Mammary microvascular endothelial cell (primary cell): ENCODE measurements around the gene FLNC. TPM values are rescaled to one million over a fixed set of nuclear protein-coding genes. Genes with fewer than 3 reads are reported as not detected.

Source experiments
- total RNA-seq: library from RNA; depleted of rRNA; stranded (reverse); fragments of >200 nt; gene quantifications from 2 replicates; pipeline ENCODE4 v1.2.3, GENCODE V29; 2015

FLNC gene
- 180 and 210 TPM in 2 replicates for total RNA-seq

GRCh38 chr7:128830231-128831177 lies at the start of gene FLNC:
Gene FLNC (plus strand): TSS chr7:128830406. CDS start chr7:128830638, 232 bp downstream.

GRCh38 chr7:128791121-128791971 lies 38.9 kb upstream of the FLNC start, which contains the start of gene CCDC136:
Gene CCDC136 (plus strand): TSS chr7:128791968. CDS start chr7:128792412, 444 bp downstream.

GRCh38 chr7:128862571-128863432 lies 32.6 kb downstream of the FLNC start, which contains the start of gene ATP6V1F:
Gene ATP6V1F (plus strand): TSS chr7:128862856. CDS start chr7:128862905, 49 bp downstream.

Other genes with a start within 250 kb of the FLNC start
- under 0.01 and 0.07 TPM in 2 replicates for gene GARIN1A, start 158.1 kb upstream of the FLNC start, total RNA-seq
- gene CALU, start 91.0 kb upstream of the FLNC start, total RNA-seq: 250 TPM in 2 replicates
- gene OPN1SW, start 54.6 kb upstream of the FLNC start, total RNA-seq: not detected in 2 replicates
- 0.07 and 0.79 TPM in 2 replicates for gene CCDC136, start 38.4 kb upstream of the FLNC start, total RNA-seq
- 128 and 142 TPM in 2 replicates for gene ATP6V1F, start 32.5 kb downstream of the FLNC start, total RNA-seq
- not detected in 2 replicates for gene KCP, start 80.3 kb downstream of the FLNC start, total RNA-seq
- gene IRF5, start 107.5 kb downstream of the FLNC start, total RNA-seq: 0.20 and 2.9 TPM in 2 replicates
- 47.0 and 47.3 TPM in 2 replicates for gene TNPO3, start 224.7 kb downstream of the FLNC start, total RNA-seq